ENCODE measurements around the gene AGTRAP. TPM values are rescaled to one million over a fixed set of nuclear protein-coding genes. Genes with fewer than 3 reads are reported as not detected.
A peak's percentile ranks its signal among the peaks of the same experiment; 100 is the strongest.

Gene AGTRAP
- total and polyA plus RNA-seq, 2 of the 8 experiments (the other 6 are each of a cell fraction or from before 2014, with no cell fraction given) = 69.7 to 192 TPM

GRCh38 chr1:11701551-11701961, 34.4 kb upstream of the AGTRAP start:
- peaks cover 0 to 6% (median 0%) of the 10 kb centered on the region in 4 experiments; a peak in 1 of 8 replicates for H3K36me3 ChIP-seq (ENCODE audit: control insufficient read depth in 2 of 4, insufficient read depth in 4 of 4, low read length in 3 of 4)
- H3K23ac ChIP-seq (ENCODE audit: insufficient read length) = no peak overlapping the region
- H3K9ac ChIP-seq (replicated peaks in 1 of 4; ENCODE audit: extremely low read depth in 1 of 4, low read depth in 3 of 4, low read length in 3 of 4) = no peak overlapping the region
- H3K27me3 ChIP-seq (replicated peaks in 1 of 4; ENCODE audit: control insufficient read depth in 3 of 4, extremely low read depth in 1 of 4, insufficient read depth in 3 of 4, low read length in 3 of 4) = no peaks in the 10 kb centered on the region; a peak in 1 of 7 replicates
- H3K27ac ChIP-seq (ENCODE audit: low read depth, low read length) = no peak overlapping the region
- H2BK15ac ChIP-seq (ENCODE audit: low read length) = peak overlapping the region; percentile 99; the same call in 1 of the 2 replicates
- 81% methylated on average over 15 of the region's 15 CpGs; no CpG with 5 or more reads in 1 of the 2 experiments for WGBS, 2 experiments (ENCODE audit: extremely low coverage in 1 of 2, insufficient coverage in 1 of 2, insufficient read length in 1 of 2, insufficient replicate concordance in 2 of 2, low coverage in 1 of 2, low lambda C conversion rate in 2 of 2, missing lambda C conversion rate in 1 of 2)
- DNase-seq (ENCODE audit: low read depth in 1 of 2, low spot score in 2 of 2) (no peak), FAIRE-seq (no peak)
- H2AFZ ChIP-seq (ENCODE audit: low read length) = no peak overlapping the region
- H2BK120ac ChIP-seq (replicated peaks; ENCODE audit: low read depth, low read length) = no peak overlapping the region
- H4K91ac ChIP-seq (replicated peaks; ENCODE audit: insufficient read length, low read length) = peak overlapping the region; percentile 89
- no peak overlapping the region for H3K4me3 ChIP-seq (ENCODE audit: extremely low read depth in 1 of 4, insufficient read depth in 2 of 4, low read depth in 3 of 4, low read length in 4 of 4)
- H3K14ac ChIP-seq (ENCODE audit: insufficient read length) = no peak overlapping the region
- peak overlapping the region; percentile 100; the same call in 1 of the 2 replicates for H2BK12ac ChIP-seq (ENCODE audit: low read depth, low read length)
- peaks cover 7 to 41% (median 29%) of the 10 kb centered on the region in 4 experiments for H3K4me1 ChIP-seq (replicated peaks in 1 of 4; ENCODE audit: control insufficient read depth in 3 of 4, insufficient read depth in 4 of 4, low read length in 3 of 4)
- H4K20me1 ChIP-seq (replicated peaks in 1 of 2; ENCODE audit: control insufficient read depth in 1 of 2, insufficient read depth in 2 of 2, low read length in 2 of 2) = peaks cover 0 to 7% of the 10 kb centered on the region in 2 experiments
- no peak overlapping the region for H3K56ac ChIP-seq (replicated peaks; ENCODE audit: insufficient read length, low read depth, low read length)
- no peaks in the 10 kb centered on the region for H3K9me3 ChIP-seq (ENCODE audit: insufficient read depth in 2 of 2, low read depth in 1 of 2, low read length in 1 of 2)
- CTCF ChIA-PET (ENCODE audit: partially characterized antibody) = interaction anchor here (0.7 to 2.3 kb wide), 6 partner anchors 8 to 67 kb away, joined by 3 to 7 read pairs (median 6); no protein-coding TSS in a partner anchor
- peak overlapping the region; percentile 92; the same call in 1 of the 2 replicates for H2BK5ac ChIP-seq (ENCODE audit: low read depth, low read length)
- no peak overlapping the region for H2BK20ac ChIP-seq (ENCODE audit: low read length)
- no peak overlapping the region; the same call in 1 of the 2 replicates for H2AK5ac ChIP-seq (ENCODE audit: low read depth, low read length)
- H3K4me2 ChIP-seq (ENCODE audit: insufficient read depth in 1 of 2, low read depth in 2 of 2, low read length in 2 of 2) = no peak overlapping the region
- H3K4ac ChIP-seq (replicated peaks; ENCODE audit: insufficient read length, low read depth, low read length) = no peak overlapping the region
- H4K5ac ChIP-seq (ENCODE audit: insufficient read length, low read depth, low read length) = no peak overlapping the region
- peaks cover 6 to 13% of the 10 kb centered on the region in 2 experiments; a peak in 2 of 4 replicates for H3K79me2 ChIP-seq (ENCODE audit: control insufficient read depth in 1 of 2, insufficient read depth in 2 of 2, low read length in 2 of 2)
- H3K79me1 ChIP-seq (ENCODE audit: low read depth, low read length) = peaks cover 9% of the 10 kb centered on the region
- H4K8ac ChIP-seq (ENCODE audit: extremely low read depth, insufficient read depth, low read length) = peak overlapping the region; percentile 26; the same call in 1 of the 2 replicates
- peaks cover 6% of the 10 kb centered on the region for H3K23me2 ChIP-seq (ENCODE audit: low read depth, low read length)
- POLR2A ChIA-PET (ENCODE audit: partially characterized antibody) = interaction anchor here (0.8 to 32.0 kb wide), 4 partner anchors 9 to 49 kb away, joined by 4 to 1025 read pairs (median 18); partner anchors contain the start of genes DRAXIN, FBXO6 and MAD2L2
- no peak overlapping the region for H3K18ac ChIP-seq (ENCODE audit: extremely low read depth, low read length)
- no peak for TF ChIP-seq KDM1A (IDR thresholded peaks at IDR 0.05; ENCODE audit: borderline replicate concordance, low read length)
- TF ChIP-seq SIN3A (conservative IDR thresholded peaks at IDR 0.05 in 1 of 2, IDR thresholded peaks at IDR 0.05 in 1 of 2; ENCODE audit: low read depth in 1 of 2, low read length in 2 of 2) = no peak
- TF ChIP-seq RXRA (IDR thresholded peaks at IDR 0.05; ENCODE audit: insufficient read depth, low read depth, low read length) = no peak
- no peak for TF ChIP-seq SUZ12 (IDR thresholded peaks at IDR 0.05; ENCODE audit: low read length)
- no peak for TF ChIP-seq USF2 (IDR thresholded peaks at IDR 0.05; ENCODE audit: low read length)
- TF ChIP-seq CTCF (IDR thresholded peaks at IDR 0.05; ENCODE audit: control extremely low read depth in 1 of 3, insufficient read depth in 1 of 3, low read depth in 1 of 3, low read length in 3 of 3) = no peak
- TF ChIP-seq MAFK (IDR thresholded peaks at IDR 0.05; ENCODE audit: low read depth, low read length) = no peak
- no peak for TF ChIP-seq JUN (IDR thresholded peaks at IDR 0.05; ENCODE audit: low read depth, low read length)
- TF ChIP-seq SRF (IDR thresholded peaks at IDR 0.05; ENCODE audit: low read depth, low read length) = no peak

Measured in H1 (cell line).